SW 1271 (cell line): Measurements from ENCODE around the gene RBM18.

Source experiments
- DNase-seq, 2 experiments: peaks; one replicate each; lab custom pipeline; 2025; lab: John Stamatoyannopoulos, UW

Gene RBM18

DNA sequence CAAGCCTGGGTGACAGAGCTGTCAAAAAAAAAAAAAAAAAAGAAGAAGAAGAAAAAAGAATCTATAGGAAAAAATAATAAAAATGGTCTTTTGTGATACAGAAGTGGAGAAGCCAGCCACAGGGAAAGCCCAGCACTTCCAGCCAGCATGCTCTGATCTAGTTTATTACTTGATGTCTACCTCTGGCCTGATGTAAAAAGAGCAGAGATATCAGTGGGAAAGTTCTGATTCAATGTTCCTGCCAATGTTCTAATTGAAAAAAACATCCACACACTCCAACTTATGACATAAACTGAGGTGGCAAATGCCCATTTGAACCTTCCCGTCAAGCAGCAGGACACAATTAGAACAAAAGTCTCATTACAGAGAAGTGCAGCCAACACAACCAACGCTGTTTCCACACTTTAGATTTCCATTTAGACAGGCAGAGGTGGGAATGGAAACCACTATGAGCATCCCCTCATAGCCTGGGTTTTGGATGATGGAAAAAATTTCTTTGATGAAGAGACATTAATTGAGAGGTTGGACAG lies 5.7 kb downstream of the RBM18 start:
- DNase-seq, result no peak

DNA sequence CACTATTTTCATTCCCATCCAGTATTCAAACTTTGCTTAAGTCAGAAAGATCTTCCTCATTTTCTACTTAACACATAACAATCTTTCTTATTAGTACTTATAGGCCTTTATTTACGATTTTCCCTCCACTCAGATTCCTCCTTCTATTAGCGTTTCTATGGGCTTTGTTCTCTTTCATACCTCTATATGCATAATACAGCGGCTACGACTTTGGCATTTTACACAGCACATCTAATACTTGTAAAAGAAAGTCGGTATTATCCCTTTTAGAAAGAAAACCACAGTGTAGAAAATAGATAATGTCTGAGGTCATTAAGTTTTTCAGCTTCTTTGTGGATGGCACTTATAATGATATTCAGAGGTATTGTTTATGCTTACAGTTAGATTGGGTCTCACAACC lies 8.4 kb downstream of the RBM18 start:
- DNase-seq, result no peak

DNA sequence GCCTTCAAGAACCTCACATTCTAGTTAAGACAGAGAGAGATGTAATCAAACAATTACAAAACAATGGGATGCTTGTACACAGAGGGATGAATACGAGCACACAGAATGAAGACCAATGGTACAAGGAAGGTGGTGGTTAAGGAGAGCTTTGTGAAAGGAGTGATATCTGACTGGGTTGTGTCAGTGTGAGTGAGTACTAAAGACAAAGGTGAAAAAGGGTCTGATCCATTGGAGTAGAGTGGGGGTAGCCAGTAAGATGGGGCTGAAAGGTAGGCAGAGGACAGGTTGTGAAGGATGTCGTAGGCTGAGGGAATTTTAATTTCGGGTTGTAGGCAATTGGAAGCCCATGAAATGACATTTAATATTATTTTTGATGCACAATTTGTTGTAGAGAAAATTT lies 9.9 kb downstream of the RBM18 start:
- DNase-seq, result no peak

DNA sequence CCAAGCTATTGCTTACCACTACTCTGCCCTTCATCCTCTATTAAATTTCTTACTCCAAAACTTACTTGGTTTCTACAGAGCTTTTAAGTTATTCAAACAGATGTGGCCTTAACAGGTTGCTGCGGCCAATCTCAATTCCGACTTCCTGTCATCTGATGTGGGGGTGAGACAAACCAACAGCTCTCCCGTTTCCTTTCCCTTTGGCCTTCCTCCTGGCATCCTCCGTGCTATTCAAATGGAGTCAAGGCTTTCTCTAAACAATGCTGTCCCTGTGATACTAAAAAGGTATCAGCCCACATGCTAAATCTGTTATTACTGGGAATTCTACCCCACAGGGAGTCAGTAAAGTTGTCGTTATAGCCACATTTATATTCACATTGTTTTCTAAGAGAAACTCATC lies 11.8 kb downstream of the RBM18 start:
- DNase-seq, result no peak

DNA sequence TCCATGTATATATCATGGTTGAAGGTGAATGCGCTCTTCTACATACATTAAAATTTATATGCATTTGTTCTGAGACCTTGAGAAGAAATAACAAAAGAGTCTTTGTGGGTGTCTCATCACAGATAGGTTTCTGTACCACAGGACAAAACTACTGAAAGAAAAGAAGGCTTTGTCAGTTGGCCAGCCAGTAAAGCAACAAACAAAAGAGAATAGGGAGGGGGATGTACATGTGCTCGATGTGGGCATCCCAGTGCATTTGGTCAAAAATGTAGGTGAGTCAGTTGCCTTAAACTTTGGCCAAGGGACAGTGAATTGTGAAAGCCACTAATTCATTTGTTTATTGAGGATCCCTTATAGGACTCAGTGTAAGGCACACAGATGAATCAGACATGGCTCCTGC lies 13.3 kb downstream of the RBM18 start:
- DNase-seq, result no peak

DNA sequence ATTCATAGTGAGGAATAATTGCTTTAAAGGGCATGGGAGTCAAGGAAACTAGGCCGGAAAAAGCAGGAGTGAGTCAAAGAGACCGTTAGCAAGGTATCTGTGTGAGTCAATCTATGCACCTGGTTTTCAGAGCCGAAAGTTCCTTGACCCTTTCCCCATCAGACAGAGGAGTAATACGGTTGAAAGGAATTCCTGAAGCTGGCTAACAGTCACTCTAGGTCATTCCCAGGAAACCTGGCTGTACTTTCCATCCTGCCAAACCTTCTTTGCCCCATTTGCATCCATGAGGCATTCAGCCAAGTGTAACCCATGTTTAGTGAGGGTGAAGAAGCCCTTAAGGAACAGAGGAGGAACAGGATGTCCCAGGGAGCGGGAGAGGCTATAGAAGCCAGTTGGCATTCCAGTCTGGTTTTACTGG lies 16.2 kb downstream of the RBM18 start:
- no peak for DNase-seq

DNA sequence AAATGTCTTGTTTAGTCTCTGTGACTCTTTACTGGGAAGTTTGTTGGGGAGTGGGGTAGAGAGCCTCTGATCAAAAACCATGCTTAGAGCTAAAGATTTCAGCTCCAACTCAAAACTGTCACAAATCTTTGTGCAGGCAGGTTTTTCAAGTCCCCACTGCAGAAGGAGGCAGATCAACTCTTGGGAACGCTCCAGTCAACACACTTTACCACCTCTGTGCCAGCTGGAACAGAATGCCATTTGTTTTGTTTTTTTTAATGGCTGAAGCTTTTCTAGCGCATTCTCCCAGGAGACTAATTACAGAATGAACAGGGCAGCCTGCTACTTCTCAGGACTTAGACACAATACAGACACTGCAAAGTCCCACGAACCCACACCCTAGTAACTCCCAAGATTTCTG lies 18.0 kb downstream of the RBM18 start:
- no peak for DNase-seq

DNA sequence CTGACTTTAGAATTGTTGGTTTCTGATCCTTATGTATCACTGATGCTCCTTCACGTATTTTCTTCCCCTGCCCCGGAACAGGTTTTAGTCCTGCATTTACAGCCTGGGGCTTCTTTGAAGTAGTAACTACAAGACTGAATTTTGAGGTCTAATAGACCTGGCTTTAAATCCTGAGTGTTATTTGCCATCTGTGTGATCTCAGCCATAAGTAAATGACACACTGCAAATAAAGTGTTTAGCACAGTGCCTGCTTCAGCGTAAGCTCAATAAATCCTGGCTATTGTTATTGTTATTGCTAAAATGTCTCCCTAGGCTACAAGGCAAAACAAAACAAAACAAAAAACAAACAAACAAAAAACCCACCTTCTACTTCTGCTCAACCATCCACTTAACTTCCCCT lies 20.3 kb downstream of the RBM18 start:
- DNase-seq, result no peak

DNA sequence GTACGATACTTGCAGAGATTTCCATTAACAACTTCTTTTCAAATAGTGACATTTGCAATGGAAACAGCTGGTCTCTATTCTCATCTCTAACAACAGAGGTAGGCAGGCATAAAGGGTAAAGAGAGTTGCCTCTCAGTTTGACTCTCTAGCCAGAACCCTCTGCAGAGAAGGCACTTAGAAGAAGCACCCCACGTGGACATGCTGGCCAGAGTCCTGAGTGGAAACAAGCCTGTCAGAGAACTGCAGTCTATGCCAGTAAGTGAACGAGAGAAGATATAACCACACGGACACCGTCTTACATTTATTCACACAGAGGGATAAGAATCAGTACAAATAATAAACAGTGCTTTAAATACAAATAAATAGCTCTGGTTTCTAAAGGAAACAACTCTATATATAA lies 24.9 kb downstream of the RBM18 start:
- no peak for DNase-seq

DNA sequence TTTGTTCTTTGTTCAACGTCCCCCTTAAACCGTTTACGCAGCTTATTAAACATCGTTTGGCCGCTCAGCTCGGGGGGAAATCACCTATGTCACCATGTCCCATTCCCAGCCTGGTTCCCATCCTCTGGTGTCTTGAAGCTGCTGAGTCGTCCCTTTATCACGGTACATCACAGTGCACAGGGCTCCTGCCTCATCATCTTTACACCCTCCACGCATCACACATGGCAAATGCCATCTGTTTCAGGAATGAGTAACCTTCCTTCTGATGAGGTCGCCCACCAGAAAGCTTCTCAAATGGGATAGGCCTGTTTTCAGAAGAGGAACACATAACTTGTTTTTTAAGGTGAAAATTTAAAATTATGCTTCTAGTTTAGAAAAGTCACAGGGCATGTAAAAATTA lies 28.0 kb downstream of the RBM18 start:
- DNase-seq, result no peak

DNA sequence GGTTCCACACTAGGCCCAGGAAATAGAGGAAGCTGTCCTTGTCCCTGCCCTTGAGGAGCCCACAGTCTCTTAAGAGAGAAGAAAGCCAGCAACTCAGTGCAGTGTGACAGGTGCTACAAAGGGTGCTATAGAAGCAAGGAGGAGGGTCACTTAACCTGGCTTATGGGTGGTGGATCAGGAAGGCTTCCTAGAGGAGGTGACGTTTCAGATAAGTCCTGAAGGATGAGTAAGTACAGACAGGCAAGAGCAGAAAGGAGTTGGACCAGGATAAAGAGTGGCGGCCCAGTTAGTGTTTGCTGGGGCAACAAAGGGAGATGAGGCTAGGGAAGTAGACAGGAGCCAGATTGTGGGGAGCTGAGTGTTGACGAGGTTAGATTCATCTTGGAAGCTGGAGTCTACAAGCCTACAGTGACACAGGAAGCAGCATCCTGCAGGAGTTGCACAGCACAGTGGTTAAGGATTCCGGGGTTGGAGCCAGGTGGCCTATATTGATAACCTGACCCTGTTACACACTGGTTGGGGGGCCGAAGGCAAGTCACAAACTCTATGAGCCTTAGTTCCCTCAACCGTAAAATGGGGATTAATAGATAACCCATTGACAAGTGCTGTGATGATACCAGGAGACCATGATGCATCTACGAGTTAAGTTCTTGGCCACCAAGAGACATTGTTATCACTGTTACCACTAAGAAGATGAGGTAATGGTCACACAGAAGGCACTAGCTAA lies 30.5 kb downstream of the RBM18 start:
- no peak for DNase-seq

DNA sequence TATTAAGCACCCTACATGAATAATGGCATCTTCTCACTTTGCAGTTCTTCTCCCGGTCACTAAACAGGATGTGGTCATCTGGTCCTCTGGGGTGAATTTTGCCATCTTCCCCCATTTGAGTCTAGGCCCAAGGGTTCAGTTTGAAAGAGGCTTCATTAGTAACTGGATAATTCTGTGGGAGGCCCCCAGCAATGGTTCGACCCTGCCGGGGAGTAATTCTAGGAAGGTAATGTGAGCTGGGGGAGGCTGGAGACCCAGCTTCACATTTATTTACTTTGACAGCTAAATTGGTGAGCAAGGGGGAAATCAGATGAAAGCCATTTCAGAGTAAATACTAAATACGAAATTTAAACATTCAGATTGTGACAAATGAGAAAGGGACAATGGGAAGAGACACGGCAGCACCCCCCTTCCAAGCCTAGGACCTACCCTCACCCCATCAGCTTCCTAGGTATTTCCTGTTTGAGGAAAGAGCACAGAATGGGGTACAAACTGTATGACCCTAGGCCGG lies 31.8 kb downstream of the RBM18 start:
- DNase-seq, result no peak

DNA sequence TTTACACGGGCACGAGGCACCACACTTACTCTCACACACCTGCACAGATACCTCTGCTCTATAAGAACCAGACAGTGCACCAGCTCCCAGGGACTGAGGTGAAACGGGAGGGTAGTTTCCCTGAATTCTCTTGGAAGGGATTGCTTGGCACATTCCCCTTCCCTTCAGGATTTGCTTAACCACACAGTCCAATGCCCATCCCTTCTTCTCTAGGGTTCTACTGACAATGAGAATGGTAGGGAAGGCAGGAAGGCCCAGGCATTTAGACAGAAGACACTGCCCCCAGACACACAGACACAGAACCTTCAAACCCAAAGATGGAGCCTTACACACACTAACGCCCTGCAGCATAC lies 35.2 kb downstream of the RBM18 start:
- DNase-seq, result no peak

DNA sequence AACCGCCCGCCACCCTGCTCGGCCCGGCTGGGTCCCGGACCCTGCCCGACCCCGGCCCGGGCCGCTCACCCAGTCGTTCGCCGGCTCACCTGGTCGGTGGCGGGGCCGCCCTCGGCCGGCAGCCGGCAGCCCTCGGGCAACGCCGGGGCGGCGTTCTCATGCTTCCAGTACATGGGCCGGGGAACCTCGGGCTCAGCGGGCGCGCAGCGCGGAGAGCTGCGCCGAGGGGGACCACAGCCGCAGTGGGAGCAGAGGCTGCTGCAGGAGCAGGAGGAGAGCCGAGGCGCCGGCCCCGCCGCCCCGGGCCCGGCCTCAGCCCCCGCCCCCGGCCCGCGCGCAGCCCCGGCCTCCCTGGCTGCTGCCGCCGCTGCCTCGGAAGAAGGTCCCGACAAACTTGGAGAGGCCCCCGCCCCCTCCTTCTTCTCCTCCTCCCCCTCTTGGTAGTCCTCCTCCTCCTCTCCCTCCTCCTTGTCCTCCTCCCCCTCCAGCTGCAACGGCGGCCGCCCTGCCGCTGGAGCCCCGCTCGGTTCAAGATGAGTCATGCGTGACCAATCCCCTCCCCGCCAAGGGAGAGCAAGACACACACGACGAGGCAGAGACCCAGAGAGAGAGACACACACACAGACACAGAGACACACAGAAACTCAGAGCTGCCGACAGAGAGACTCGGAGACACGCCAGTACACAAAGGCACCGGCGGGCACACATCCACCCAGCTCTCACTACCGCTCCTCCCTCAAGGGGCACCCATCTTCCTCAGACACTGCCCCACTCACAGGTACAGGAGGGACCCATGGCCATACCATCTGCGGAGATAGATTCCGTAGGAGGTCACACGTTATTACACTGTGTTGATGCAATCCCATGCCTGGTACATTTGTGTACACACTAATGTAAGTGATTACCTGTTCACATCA lies 35.8 kb downstream of the RBM18 start, which contains the start of gene LHX6:
Gene LHX6 (minus strand): TSS at position 390 of the 917 bp plus-strand sequence. CDS start 217 bp downstream, at position 173.
- no peak for DNase-seq

DNA sequence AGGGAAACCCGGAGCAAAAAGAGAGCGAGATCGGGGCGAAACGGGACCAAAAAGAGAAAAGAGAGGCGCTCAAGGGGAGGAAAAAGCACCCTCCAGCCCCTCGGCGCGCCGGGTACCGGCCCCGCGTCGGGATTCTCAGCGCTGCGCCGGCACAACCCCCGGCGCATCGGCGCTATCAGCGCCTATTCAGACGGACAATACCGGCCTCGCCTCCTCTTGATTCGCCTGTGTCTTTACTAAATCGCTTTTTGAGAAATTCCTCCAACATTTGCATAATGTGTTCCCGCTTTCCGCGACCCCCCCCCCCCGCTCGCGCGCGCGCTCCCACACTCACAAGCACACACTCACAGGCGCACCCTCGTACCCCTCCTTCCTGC lies 36.5 kb downstream of the RBM18 start:
- no peak for DNase-seq

DNA sequence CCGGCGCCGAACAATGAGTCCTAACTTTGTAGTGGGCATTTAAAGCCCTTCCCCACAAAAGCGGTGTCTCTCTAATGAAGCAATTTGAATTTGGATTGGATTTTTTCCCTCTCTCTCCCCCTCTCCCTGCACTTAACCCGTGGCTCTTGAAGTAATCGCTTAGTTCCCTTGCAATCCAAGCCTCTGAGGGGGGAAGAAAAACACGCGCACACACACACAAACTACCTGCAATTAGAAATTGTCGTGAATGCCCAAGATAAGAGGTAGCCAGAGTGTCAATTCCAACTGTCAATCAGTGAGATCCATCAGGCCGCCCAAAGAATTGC lies 37.1 kb downstream of the RBM18 start:
- DNase-seq, result no peak

DNA sequence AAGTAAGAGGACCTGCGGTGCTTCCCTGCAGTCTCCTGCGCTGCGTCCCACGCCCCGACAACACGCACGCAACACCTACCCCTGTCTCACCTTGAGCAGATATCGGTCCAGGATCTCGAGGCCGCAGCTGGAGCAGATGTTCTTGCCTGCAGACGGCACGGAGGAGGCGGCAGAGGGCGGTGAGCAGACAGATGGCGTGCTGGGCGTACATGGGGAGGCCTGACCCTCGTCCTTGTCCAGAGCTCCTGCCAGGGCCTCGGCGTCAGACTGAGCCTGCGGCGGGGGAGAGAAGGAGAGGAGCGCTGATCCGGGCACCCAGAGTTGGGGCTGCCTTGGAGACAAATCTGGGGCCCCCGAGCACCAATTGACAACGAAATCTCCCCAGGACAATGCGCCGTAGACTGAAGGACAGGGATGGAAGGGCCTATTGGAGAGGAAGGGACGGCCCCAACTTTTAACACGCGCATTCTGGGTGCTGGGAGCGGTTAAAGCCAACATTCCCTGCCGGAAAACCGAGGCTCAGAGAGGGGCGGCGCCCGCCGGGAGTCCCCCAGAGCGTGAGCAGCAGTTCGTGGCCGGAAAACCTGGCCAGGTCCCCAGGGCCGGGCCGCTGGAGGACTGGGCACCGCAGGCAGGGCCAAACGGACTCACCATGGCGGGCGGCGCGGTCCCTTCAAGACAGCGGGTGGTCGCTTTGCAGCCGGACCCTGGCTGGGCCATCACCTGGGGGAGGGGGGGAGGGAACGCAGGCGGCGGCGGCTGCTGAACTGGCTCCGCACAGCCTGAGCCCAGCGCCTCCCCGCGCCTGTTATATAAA lies 37.7 kb downstream of the RBM18 start:
- no peak for DNase-seq

DNA sequence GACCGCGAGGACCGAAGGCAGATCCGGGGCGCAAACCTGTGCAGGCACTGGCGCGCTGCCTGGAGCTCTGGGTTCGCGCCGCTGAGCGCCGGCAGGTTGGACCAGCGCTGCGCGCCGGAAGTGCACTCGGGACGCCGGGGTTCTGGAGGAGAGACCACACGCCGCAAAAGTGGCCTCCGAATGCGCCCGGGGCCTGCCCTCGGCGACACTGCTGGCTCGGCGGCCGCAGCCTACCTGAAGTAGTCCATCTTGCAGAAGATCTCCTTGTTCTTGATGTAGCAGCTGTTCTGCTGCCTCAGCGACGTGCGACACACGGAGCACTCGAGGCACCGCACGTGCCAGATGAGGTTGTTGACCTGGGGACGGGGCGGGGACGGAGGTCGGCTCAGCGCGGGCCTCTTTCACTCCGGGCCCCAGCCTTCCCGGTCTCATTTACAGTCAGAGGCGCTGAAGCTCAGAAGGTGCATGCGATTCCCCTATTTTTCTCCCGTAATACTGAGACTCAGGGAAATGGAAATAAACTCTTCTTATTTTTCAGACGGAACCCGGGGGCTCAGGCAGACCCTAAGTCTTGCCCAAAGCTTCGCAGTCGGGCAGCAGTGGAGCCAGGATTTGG lies 38.4 kb downstream of the RBM18 start:
- DNase-seq, result no peak

DNA sequence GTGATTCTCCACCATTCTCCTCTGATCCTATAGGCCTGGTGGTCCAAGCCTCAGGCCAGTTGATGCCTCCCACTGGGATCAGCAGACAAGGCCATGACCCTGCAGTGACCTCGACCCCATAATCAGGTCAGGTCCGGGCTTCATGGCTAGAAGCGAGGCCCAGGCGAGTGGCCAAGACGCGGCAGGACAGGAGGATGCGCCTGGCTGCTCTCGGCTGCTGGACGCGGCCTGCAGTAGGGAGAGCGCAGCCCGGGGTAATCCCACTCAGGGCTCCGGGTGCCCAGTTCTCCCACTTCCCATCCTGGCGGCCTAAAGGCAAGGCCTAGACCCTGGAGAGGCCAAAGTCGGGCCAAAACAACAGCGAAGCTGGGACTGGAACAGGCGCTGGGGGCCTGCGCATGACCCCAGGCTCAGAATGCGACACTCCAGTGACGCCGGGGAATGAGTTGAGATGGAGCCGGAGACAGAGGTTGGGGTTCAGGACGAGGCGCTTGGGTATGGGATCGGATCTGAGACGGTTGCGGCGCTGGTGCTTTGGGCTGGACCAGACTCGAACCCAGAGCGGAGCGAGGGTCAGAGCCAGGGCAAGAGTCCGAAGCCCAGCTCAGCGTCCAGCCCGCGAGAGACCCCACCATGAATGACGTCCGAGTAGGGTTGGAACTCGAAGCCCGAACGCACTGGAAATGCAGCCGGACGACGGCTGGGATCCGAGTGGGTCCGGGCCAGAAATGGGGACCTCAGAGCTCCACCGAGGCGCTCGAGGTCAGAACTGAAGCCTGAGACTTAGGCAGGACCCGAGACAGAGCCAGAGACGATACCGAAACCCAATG lies 39.1 kb downstream of the RBM18 start:
- DNase-seq, result no peak

DNA sequence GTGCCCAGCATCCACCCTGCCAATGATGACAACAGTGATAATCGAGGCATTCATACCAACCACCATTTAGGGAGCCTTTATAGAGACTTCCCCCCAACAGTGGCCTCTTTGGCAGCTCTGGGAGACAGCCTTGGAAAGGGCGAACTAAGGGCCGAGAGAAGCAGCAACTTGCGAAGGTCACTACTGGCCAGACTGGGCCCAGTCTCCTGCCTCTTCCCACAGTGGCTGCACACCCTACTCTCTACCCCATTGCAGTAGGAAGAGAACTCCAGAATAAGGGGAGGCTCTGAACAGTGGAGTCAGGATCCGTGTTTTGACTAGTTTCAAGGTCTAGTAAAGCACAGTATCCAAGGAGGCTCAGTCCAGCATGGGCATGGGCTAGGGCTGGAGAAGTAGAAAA lies 41.2 kb downstream of the RBM18 start:
- no peak for DNase-seq

DNA sequence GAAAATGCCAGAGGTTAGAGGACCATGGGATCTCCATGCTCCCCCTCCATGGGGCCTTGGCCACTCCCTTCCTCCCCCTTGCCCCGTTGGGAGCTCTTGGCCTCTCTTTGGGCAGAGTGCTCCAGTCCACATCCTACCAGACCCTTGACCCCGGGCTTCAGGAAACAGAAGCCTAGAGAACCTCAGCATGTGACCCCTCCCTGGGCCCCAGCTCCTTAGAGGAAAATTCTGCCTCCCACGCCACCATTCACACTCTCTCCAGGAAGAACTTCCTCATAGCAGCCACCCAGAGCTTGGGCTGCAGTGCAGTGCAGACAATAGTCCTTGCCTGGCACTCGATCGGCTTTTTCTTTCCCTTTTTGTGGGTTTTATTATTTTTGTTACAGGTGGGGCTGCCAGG lies 41.8 kb downstream of the RBM18 start:
- DNase-seq, result no peak
